Panc1 (cell line): ENCODE results near the gene CYP2R1.

Experiments used
- POLR2AphosphoS5 ChIP-seq: IDR thresholded peaks from 2 replicates; pipeline ENCODE4 v1.6.1; 2012; ENCODE audit warnings: mild to moderate bottlenecking, low read depth, low read length, moderate library complexity
- TF ChIP-seq, protein P1 (sequence below): fragments of 450-650 bp; IDR thresholded peaks from 2 replicates; pipeline ENCODE4 v1.5.1; 2017; ENCODE audit warnings: mild to moderate bottlenecking
- TF ChIP-seq, protein P2 (sequence below), 2 experiments: IDR thresholded peaks; 2 replicates each; pipeline ENCODE4 v1.6.1; 2011 to 2012; ENCODE audit warnings: low read depth in 2 of 2, control low read depth in 1 of 2, low read length in 1 of 2, mild to moderate bottlenecking in 1 of 2, moderate library complexity in 1 of 2; ENCODE audit not compliant: insufficient read depth in 1 of 2

DNA sequence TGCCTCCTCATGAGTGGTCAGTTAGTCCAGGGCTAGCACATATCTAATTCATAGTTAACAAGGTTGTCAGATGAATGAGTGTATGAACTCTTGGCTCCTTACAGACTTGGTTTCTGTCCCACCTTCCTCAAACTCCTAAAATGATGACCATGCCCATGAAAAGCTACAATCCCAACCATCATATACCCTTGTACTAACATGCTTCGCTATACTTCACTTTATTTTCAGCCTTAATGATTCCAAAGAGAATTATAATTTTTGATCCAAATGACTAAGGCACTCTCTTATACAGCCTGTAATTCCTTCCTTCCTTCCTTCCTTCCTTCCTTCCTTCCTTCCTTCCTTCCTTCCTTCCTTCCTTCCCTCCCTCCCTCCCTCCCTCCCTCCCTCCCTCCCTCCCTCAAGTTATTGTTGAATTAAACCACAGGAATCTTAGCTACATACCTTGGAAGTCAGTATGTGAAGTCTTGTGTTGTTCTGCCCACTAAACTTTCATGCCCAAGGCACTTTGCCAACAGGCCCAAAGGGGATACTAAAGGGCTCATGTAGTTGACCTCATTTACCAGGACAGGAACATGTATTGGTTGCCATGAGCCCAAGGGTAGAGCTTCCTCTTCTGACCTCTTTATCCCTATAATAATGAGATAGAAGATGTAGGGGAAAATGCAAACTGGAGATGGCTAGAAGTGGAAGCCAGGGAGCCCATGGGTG lies 42.8 kb upstream of the CYP2R1 start:
- TF ChIP-seq, protein P1, sequence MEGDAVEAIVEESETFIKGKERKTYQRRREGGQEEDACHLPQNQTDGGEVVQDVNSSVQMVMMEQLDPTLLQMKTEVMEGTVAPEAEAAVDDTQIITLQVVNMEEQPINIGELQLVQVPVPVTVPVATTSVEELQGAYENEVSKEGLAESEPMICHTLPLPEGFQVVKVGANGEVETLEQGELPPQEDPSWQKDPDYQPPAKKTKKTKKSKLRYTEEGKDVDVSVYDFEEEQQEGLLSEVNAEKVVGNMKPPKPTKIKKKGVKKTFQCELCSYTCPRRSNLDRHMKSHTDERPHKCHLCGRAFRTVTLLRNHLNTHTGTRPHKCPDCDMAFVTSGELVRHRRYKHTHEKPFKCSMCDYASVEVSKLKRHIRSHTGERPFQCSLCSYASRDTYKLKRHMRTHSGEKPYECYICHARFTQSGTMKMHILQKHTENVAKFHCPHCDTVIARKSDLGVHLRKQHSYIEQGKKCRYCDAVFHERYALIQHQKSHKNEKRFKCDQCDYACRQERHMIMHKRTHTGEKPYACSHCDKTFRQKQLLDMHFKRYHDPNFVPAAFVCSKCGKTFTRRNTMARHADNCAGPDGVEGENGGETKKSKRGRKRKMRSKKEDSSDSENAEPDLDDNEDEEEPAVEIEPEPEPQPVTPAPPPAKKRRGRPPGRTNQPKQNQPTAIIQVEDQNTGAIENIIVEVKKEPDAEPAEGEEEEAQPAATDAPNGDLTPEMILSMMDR: no peak
- no peak for TF ChIP-seq POLR2AphosphoS5
- TF ChIP-seq, protein P2, sequence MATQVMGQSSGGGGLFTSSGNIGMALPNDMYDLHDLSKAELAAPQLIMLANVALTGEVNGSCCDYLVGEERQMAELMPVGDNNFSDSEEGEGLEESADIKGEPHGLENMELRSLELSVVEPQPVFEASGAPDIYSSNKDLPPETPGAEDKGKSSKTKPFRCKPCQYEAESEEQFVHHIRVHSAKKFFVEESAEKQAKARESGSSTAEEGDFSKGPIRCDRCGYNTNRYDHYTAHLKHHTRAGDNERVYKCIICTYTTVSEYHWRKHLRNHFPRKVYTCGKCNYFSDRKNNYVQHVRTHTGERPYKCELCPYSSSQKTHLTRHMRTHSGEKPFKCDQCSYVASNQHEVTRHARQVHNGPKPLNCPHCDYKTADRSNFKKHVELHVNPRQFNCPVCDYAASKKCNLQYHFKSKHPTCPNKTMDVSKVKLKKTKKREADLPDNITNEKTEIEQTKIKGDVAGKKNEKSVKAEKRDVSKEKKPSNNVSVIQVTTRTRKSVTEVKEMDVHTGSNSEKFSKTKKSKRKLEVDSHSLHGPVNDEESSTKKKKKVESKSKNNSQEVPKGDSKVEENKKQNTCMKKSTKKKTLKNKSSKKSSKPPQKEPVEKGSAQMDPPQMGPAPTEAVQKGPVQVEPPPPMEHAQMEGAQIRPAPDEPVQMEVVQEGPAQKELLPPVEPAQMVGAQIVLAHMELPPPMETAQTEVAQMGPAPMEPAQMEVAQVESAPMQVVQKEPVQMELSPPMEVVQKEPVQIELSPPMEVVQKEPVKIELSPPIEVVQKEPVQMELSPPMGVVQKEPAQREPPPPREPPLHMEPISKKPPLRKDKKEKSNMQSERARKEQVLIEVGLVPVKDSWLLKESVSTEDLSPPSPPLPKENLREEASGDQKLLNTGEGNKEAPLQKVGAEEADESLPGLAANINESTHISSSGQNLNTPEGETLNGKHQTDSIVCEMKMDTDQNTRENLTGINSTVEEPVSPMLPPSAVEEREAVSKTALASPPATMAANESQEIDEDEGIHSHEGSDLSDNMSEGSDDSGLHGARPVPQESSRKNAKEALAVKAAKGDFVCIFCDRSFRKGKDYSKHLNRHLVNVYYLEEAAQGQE (IDR thresholded peaks at IDR 0.05; ENCODE audit: insufficient read depth in 1 of 2, low read depth in 2 of 2, low read length in 1 of 2): no peak
